HG02885 (cell line): Measurements from ENCODE around the gene MALRD1.

ENCODE experiments used
- ATAC-seq: cut with Tn5 transposase; IDR thresholded peaks from one replicate; pipeline ENCODE4 v1.9.1; 2021; ENCODE audit warnings: mild to moderate bottlenecking; ENCODE audit not compliant: unreplicated experiment, poor library complexity

Gene MALRD1

GRCh38 chr10:19329475-19329874 lies 280.9 kb downstream of the MALRD1 start:
- no peak for ATAC-seq

- no peak for ATAC-seq
These were observed 283.7 kb downstream of the MALRD1 start for GRCh38 chr10:19332304-19332703.

GRCh38 chr10:19333631-19334030 lies 285.0 kb downstream of the MALRD1 start:
- ATAC-seq: no peak

- no peak for ATAC-seq
These were observed 299.0 kb downstream of the MALRD1 start for GRCh38 chr10:19347621-19348020.

GRCh38 chr10:19367176-19367575 lies 318.6 kb downstream of the MALRD1 start:
- ATAC-seq: no peak

GRCh38 chr10:19373988-19374387 lies 325.4 kb downstream of the MALRD1 start:
- ATAC-seq: no peak

- no peak for ATAC-seq
These were observed 337.3 kb downstream of the MALRD1 start for GRCh38 chr10:19385846-19386450.

- no peak for ATAC-seq
These were observed 360.3 kb downstream of the MALRD1 start for GRCh38 chr10:19408924-19409323.

GRCh38 chr10:19411119-19411518 lies 362.5 kb downstream of the MALRD1 start:
- ATAC-seq: no peak

- no peak for ATAC-seq
These were observed 363.9 kb downstream of the MALRD1 start for GRCh38 chr10:19412531-19412930.

- ATAC-seq: no peak
These were observed 367.6 kb downstream of the MALRD1 start for GRCh38 chr10:19416164-19416563.

GRCh38 chr10:19417740-19418139 lies 369.1 kb downstream of the MALRD1 start:
- no peak for ATAC-seq

- no peak for ATAC-seq
These were observed 373.1 kb downstream of the MALRD1 start for GRCh38 chr10:19421674-19422073.

- no peak for ATAC-seq
These were observed 377.4 kb downstream of the MALRD1 start for GRCh38 chr10:19426034-19426433.

GRCh38 chr10:19431622-19432351 lies 383.2 kb downstream of the MALRD1 start:
- no peak for ATAC-seq

- peak; percentile 38 for ATAC-seq
These were observed 401.3 kb downstream of the MALRD1 start for GRCh38 chr10:19449860-19450259.

GRCh38 chr10:19451356-19451755 lies 402.8 kb downstream of the MALRD1 start:
- no peak for ATAC-seq

GRCh38 chr10:19451937-19452336 lies 403.3 kb downstream of the MALRD1 start:
- no peak for ATAC-seq

- ATAC-seq: no peak
These were observed 405.4 kb downstream of the MALRD1 start for GRCh38 chr10:19453967-19454366.

GRCh38 chr10:19461588-19461987 lies 413.0 kb downstream of the MALRD1 start:
- no peak for ATAC-seq

GRCh38 chr10:19466709-19467108 lies 418.1 kb downstream of the MALRD1 start:
- no peak for ATAC-seq

- ATAC-seq: no peak
These were observed 419.8 kb downstream of the MALRD1 start for GRCh38 chr10:19468413-19468812.
